Measurements from ENCODE around the gene UGT2A2. TPM values are rescaled to one million over a fixed set of nuclear protein-coding genes. Genes with fewer than 3 reads are reported as not detected.

UGT2A2 gene
- total RNA-seq, 1 donor from 2014 or later = not detected

GRCh38 chr4:69610484-69610883, 29.0 kb downstream of the UGT2A2 start:
- H2AFZ ChIP-seq (replicated peaks) = no peak overlapping the region
- no peaks in the 10 kb centered on the region for H3K9me3 ChIP-seq (ENCODE audit: low read depth)

GRCh38 chr4:69601065-69601464, 38.4 kb downstream of the UGT2A2 start:
- H3K27me3 Mint-ChIP-seq (ENCODE audit: insufficient read depth, low read depth) = no peaks in the 10 kb centered on the region
- H3K27me3 ChIP-seq = no peaks in the 10 kb centered on the region
- no peaks in the 10 kb centered on the region for H3F3A ChIP-seq (ENCODE audit: low read depth)
- H3K4me3 Mint-ChIP-seq = no peak overlapping the region
- H3K9me3 Mint-ChIP-seq = no peaks in the 10 kb centered on the region
- H3K36me3 ChIP-seq = no peaks in the 10 kb centered on the region
- no peak for DNase-seq (ENCODE audit: low spot score)
- no peak overlapping the region for H2AFZ ChIP-seq (replicated peaks)
- no peak overlapping the region for H3K27ac ChIP-seq
- no peak overlapping the region for H3K9ac ChIP-seq
- H3K36me3 Mint-ChIP-seq = no peaks in the 10 kb centered on the region
- no peak overlapping the region for H3K4me3 ChIP-seq
- no peak overlapping the region for H3K4me2 ChIP-seq
- H3K27ac Mint-ChIP-seq = no peak overlapping the region
- no peaks in the 10 kb centered on the region for H3K9me3 ChIP-seq (ENCODE audit: low read depth)
- peak; percentile 8 for TF ChIP-seq CTCF (IDR thresholded peaks at IDR 0.05)
- TF ChIP-seq EZH2 (IDR thresholded peaks at IDR 0.05) = no peak
- no peaks in the 10 kb centered on the region for H3K79me2 ChIP-seq (ENCODE audit: low read depth)
- H4K20me1 ChIP-seq (ENCODE audit: low read depth) = no peaks in the 10 kb centered on the region
- H3K4me1 ChIP-seq = no peaks in the 10 kb centered on the region
- no peaks in the 10 kb centered on the region for H3K4me1 Mint-ChIP-seq

More at GRCh38 chr4:69610484-69610883, 29.0 kb downstream of the UGT2A2 start:
- H3K9ac ChIP-seq = no peak overlapping the region
- Mint-ChIP-seq H3K4me3 (no peak overlapping the region), H3K4me1 (no peaks in the 10 kb centered on the region), H3K27ac (no peak overlapping the region), H3K36me3 (no peaks in the 10 kb centered on the region), H3K27me3 (ENCODE audit: insufficient read depth, low read depth) (peaks cover 2% of the 10 kb centered on the region), H3K9me3 (no peaks in the 10 kb centered on the region)
- TF ChIP-seq CTCF (IDR thresholded peaks at IDR 0.05) = no peak
- no peak for TF ChIP-seq EZH2phosphoT487 (IDR thresholded peaks at IDR 0.05)
- TF ChIP-seq EZH2 (IDR thresholded peaks at IDR 0.05) = no peak
- no peak for DNase-seq (ENCODE audit: low spot score)
- H3F3A ChIP-seq (ENCODE audit: low read depth) = no peaks in the 10 kb centered on the region
- no peak overlapping the region for H3K27ac ChIP-seq
- H3K27me3 ChIP-seq = no peaks in the 10 kb centered on the region
- no peak overlapping the region for H3K4me3 ChIP-seq
- no peak overlapping the region for H3K4me2 ChIP-seq
- H4K20me1 ChIP-seq (ENCODE audit: low read depth) = no peaks in the 10 kb centered on the region
- H3K36me3 ChIP-seq = no peaks in the 10 kb centered on the region
- no peaks in the 10 kb centered on the region for H3K4me1 ChIP-seq
- H3K79me2 ChIP-seq (ENCODE audit: low read depth) = no peaks in the 10 kb centered on the region

- no peak for DNase-seq (ENCODE audit: low spot score)
- no peak overlapping the region for H3K27ac Mint-ChIP-seq
- H3K36me3 ChIP-seq = no peaks in the 10 kb centered on the region
- H3K9ac ChIP-seq = no peak overlapping the region
- no peaks in the 10 kb centered on the region for H3K4me1 ChIP-seq
- H3K27ac ChIP-seq = no peak overlapping the region
- no peaks in the 10 kb centered on the region for H3K79me2 ChIP-seq (ENCODE audit: low read depth)
- H3K9me3 ChIP-seq (ENCODE audit: low read depth) = no peaks in the 10 kb centered on the region
- TF ChIP-seq EZH2 (IDR thresholded peaks at IDR 0.05) (no peak), EZH2phosphoT487 (IDR thresholded peaks at IDR 0.05) (no peak), CTCF (IDR thresholded peaks at IDR 0.05) (no peak)
- no peaks in the 10 kb centered on the region for H3F3A ChIP-seq (ENCODE audit: low read depth)
- H4K20me1 ChIP-seq (ENCODE audit: low read depth) = no peaks in the 10 kb centered on the region
- H3K4me1 Mint-ChIP-seq = no peaks in the 10 kb centered on the region
- no peaks in the 10 kb centered on the region for H3K27me3 Mint-ChIP-seq (ENCODE audit: insufficient read depth, low read depth)
- no peak overlapping the region for H3K4me2 ChIP-seq
- H3K4me3 Mint-ChIP-seq = no peak overlapping the region
- peak overlapping the region; percentile 72 for H2AFZ ChIP-seq (replicated peaks)
- H3K36me3 Mint-ChIP-seq = no peaks in the 10 kb centered on the region
- H3K27me3 ChIP-seq = no peaks in the 10 kb centered on the region
- no peaks in the 10 kb centered on the region for H3K9me3 Mint-ChIP-seq
- H3K4me3 ChIP-seq = no peak overlapping the region
Measured at GRCh38 chr4:69600013-69600412, 39.4 kb downstream of the UGT2A2 start.
